H9 (cell line): ENCODE results near the gene HES4. TPM values are rescaled to one million over a fixed set of nuclear protein-coding genes. Genes with fewer than 3 reads are reported as not detected.

ENCODE experiments used
- DNase-seq: peaks from one replicate; pipeline ENCODE4 v3.0.0-alpha.2; 2017
- H2AFZ ChIP-seq: one replicate; pipeline ENCODE4 v1.6.1; 2013; ENCODE audit warnings: mild to moderate bottlenecking, low read length, control low read depth, moderate library complexity
- H2AK5ac ChIP-seq: 2 replicates; pipeline ENCODE4 v1.6.1; 2013; ENCODE audit warnings: low read length, control low read depth, mixed read lengths; ENCODE audit not compliant: insufficient read length
- H2BK120ac ChIP-seq: one replicate; pipeline ENCODE4 v1.6.1; 2013; ENCODE audit warnings: low read depth, mild to moderate bottlenecking, low read length, control low read depth, inconsistent platforms; ENCODE audit not compliant: poor library complexity, severe bottlenecking
- H2BK12ac ChIP-seq: 2 replicates; pipeline ENCODE4 v1.6.1; 2013; ENCODE audit warnings: low read length, control low read depth, mixed read lengths, low read depth; ENCODE audit not compliant: insufficient read length
- H2BK15ac ChIP-seq: 2 replicates; pipeline ENCODE4 v1.6.1; 2013; ENCODE audit warnings: low read depth, low read length, control low read depth
- H2BK20ac ChIP-seq: one replicate; pipeline ENCODE4 v1.6.1; 2013; ENCODE audit warnings: low read depth, mild to moderate bottlenecking, low read length, control low read depth, inconsistent platforms; ENCODE audit not compliant: poor library complexity, severe bottlenecking
- H2BK5ac ChIP-seq: 2 replicates; pipeline ENCODE4 v1.6.1; 2013; ENCODE audit warnings: low read length, control low read depth, mixed read lengths; ENCODE audit not compliant: insufficient read length
- H3K14ac ChIP-seq: 2 replicates; pipeline ENCODE4 v1.6.1; 2013; ENCODE audit warnings: low read length, control low read depth; ENCODE audit not compliant: insufficient read depth
- H3K18ac ChIP-seq: 2 replicates; pipeline ENCODE4 v1.6.1; 2013; ENCODE audit warnings: low read depth, mild to moderate bottlenecking, mixed read lengths, low read length, control low read depth; ENCODE audit not compliant: insufficient read length
- H3K23ac ChIP-seq: 2 replicates; pipeline ENCODE4 v1.6.1; 2013; ENCODE audit warnings: low read length, control low read depth, mixed read lengths, low read depth; ENCODE audit not compliant: insufficient read length
- H3K23me2 ChIP-seq: 2 replicates; pipeline ENCODE4 v1.6.1; 2013; ENCODE audit warnings: low read depth, mild to moderate bottlenecking, mixed read lengths, low read length, control low read depth; ENCODE audit not compliant: insufficient read length, poor library complexity, severe bottlenecking
- H3K27ac ChIP-seq: 2 replicates; pipeline ENCODE4 v1.5.1; 2013; ENCODE audit warnings: low read length, control low read depth, mixed read lengths, low read depth; ENCODE audit not compliant: insufficient read length
- H3K27me3 ChIP-seq: 2 replicates; pipeline ENCODE4 v1.6.1; 2013; ENCODE audit warnings: low read length, control low read depth, inconsistent platforms; ENCODE audit not compliant: insufficient read depth
- H3K4ac ChIP-seq: 2 replicates; pipeline ENCODE4 v1.6.1; 2013; ENCODE audit warnings: low read depth, mild to moderate bottlenecking, control low read depth, inconsistent platforms, low read length, moderate library complexity
- H3K4me1 ChIP-seq: 2 replicates; pipeline ENCODE4 v1.6.1; 2013; ENCODE audit warnings: low read length, control low read depth, inconsistent platforms; ENCODE audit not compliant: insufficient read depth
- H3K4me2 ChIP-seq: 2 replicates; pipeline ENCODE4 v1.6.1; 2013; ENCODE audit warnings: low read length, control low read depth, mixed read lengths; ENCODE audit not compliant: insufficient read length, insufficient read depth
- H3K56ac ChIP-seq: 2 replicates; pipeline ENCODE4 v1.6.1; 2013; ENCODE audit warnings: low read depth, mild to moderate bottlenecking, mixed read lengths, low read length, control low read depth; ENCODE audit not compliant: insufficient read length
- H3K79me1 ChIP-seq: 2 replicates; pipeline ENCODE4 v1.6.1; 2013; ENCODE audit warnings: low read depth, mild to moderate bottlenecking, moderate library complexity, low read length, control low read depth, inconsistent platforms; ENCODE audit not compliant: insufficient read depth, poor library complexity, severe bottlenecking
- H3K79me2 ChIP-seq: 2 replicates; pipeline ENCODE4 v1.6.1; 2013; ENCODE audit warnings: low read length, control low read depth, inconsistent platforms; ENCODE audit not compliant: insufficient read depth
- H3K9ac ChIP-seq: 2 replicates; pipeline ENCODE4 v1.6.1; 2013; ENCODE audit warnings: low read length, control low read depth, mixed read lengths; ENCODE audit not compliant: insufficient read length; ENCODE audit errors: extremely low read depth
- H3K9me3 ChIP-seq: one replicate; pipeline ENCODE4 v1.6.1; 2013; ENCODE audit warnings: low read depth, low read length, inconsistent platforms; ENCODE audit not compliant: control insufficient read depth
- H3T11ph ChIP-seq: one replicate; pipeline ENCODE4 v1.6.1; 2013; ENCODE audit warnings: mild to moderate bottlenecking, low read length, control low read depth, inconsistent platforms
- H4K20me1 ChIP-seq: one replicate; pipeline ENCODE4 v1.6.1; 2013; ENCODE audit not compliant: control insufficient read depth, insufficient read length, insufficient read depth
- H4K5ac ChIP-seq: 2 replicates; pipeline ENCODE4 v1.6.1; 2013; ENCODE audit warnings: low read depth, mild to moderate bottlenecking, mixed read lengths, low read length, control low read depth; ENCODE audit not compliant: insufficient read length
- H4K8ac ChIP-seq: replicated peaks from 2 replicates; pipeline ENCODE4 v1.6.1; 2013; ENCODE audit warnings: low read length, control low read depth, mixed read lengths, low read depth; ENCODE audit not compliant: insufficient read length
- H4K91ac ChIP-seq: 2 replicates; pipeline ENCODE4 v1.6.1; 2013; ENCODE audit warnings: low read depth, mild to moderate bottlenecking, moderate library complexity, mixed read lengths, low read length, control low read depth; ENCODE audit not compliant: insufficient read length
- H3K27ac Mint-ChIP-seq, 3 experiments: 2 replicates in 2 of 3; 3 replicates in 1 of 3; pipeline ENCODE4 v1.8.0; 2020 to 2021; ENCODE audit warnings: mixed read lengths in 3 of 3, mild to moderate bottlenecking in 1 of 3, moderate library complexity in 1 of 3
- H3K27me3 Mint-ChIP-seq: 2 replicates; pipeline ENCODE4 v1.8.0; 2021; ENCODE audit warnings: low read depth, mild to moderate bottlenecking, moderate library complexity, mixed read lengths
- H3K36me3 Mint-ChIP-seq, 3 experiments: 2 replicates in 2 of 3; 3 replicates in 1 of 3; pipeline ENCODE4 v1.8.0; 2020 to 2021; ENCODE audit warnings: low read depth in 3 of 3, mixed read lengths in 3 of 3; ENCODE audit not compliant: insufficient read depth in 1 of 3
- H3K4me1 Mint-ChIP-seq, 2 experiments: 2 replicates each; pipeline ENCODE4 v1.8.0; 2020; ENCODE audit warnings: mixed read lengths in 2 of 2
- H3K4me3 Mint-ChIP-seq, 2 experiments: 2 replicates in 1 of 2; 3 replicates in 1 of 2; pipeline ENCODE4 v1.8.0; 2020 to 2021; ENCODE audit warnings: mild to moderate bottlenecking in 2 of 2, mixed read lengths in 2 of 2, moderate library complexity in 1 of 2
- H3K9me3 Mint-ChIP-seq, 2 experiments: 2 replicates in 1 of 2; 3 replicates in 1 of 2; pipeline ENCODE4 v1.8.0; 2020; ENCODE audit warnings: mild to moderate bottlenecking in 2 of 2, mixed read lengths in 2 of 2, moderate library complexity in 1 of 2
- WGBS: extraction: QIAGEN DNeasy Blood & Tissue Kit; methylation state at CpG from one replicate; pipeline ENCODE4 v1.1.7; 2013; ENCODE audit warnings: missing lambda C conversion rate, low lambda C conversion rate, mixed read lengths; ENCODE audit not compliant: insufficient read length; ENCODE audit errors: extremely low coverage; 5-methylcytosine and 5-hydroxymethylcytosine counted together
- total RNA-seq: library from RNA; stranded (reverse); gene quantifications from 2 replicates; pipeline ENCODE4 v1.2.1, GENCODE V29; 2021
- TF ChIP-seq, protein P1 (sequence below): fragments of 200-600 bp; sonication (generic); conservative IDR thresholded peaks from 3 replicates; pipeline ENCODE4 v1.8.0; 2021; ENCODE audit warnings: antibody characterized with exemption, mild to moderate bottlenecking

The HES4 gene
- total RNA-seq, 1 experiment from 2014 or later = 4.0 TPM

DNA sequence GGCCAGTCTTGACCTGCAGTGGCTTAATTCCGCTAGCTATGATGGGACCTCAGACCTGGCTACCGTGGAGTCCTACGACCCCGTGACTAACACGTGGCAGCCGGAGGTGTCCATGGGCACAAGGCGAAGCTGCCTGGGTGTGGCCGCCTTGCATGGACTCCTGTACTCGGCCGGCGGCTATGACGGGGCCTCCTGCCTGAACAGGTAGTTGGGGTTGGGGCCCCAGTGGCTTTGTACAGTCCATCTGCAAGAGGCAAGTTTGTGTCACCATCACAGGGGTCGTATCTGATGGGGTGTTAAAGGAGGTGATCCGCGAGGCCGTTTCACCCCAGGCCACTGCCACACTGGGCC is 36.6 kb downstream of the HES4 start:
- no peak overlapping the region for H3K4me2 ChIP-seq
- no peak overlapping the region for H2BK120ac ChIP-seq
- no peak overlapping the region for H3K4me3 Mint-ChIP-seq
- H3K18ac ChIP-seq = no peak overlapping the region
- H3K4ac ChIP-seq = no peak overlapping the region
- no peaks in the 10 kb centered on the region; a peak in 1 of 5 replicates for H3K9me3 Mint-ChIP-seq
- H3K9me3 ChIP-seq = no peaks in the 10 kb centered on the region
- no peak overlapping the region for H3T11ph ChIP-seq
- no peak overlapping the region for H3K9ac ChIP-seq
- H3K23me2 ChIP-seq = peaks cover 12% of the 10 kb centered on the region
- TF ChIP-seq, protein P1, sequence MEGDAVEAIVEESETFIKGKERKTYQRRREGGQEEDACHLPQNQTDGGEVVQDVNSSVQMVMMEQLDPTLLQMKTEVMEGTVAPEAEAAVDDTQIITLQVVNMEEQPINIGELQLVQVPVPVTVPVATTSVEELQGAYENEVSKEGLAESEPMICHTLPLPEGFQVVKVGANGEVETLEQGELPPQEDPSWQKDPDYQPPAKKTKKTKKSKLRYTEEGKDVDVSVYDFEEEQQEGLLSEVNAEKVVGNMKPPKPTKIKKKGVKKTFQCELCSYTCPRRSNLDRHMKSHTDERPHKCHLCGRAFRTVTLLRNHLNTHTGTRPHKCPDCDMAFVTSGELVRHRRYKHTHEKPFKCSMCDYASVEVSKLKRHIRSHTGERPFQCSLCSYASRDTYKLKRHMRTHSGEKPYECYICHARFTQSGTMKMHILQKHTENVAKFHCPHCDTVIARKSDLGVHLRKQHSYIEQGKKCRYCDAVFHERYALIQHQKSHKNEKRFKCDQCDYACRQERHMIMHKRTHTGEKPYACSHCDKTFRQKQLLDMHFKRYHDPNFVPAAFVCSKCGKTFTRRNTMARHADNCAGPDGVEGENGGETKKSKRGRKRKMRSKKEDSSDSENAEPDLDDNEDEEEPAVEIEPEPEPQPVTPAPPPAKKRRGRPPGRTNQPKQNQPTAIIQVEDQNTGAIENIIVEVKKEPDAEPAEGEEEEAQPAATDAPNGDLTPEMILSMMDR = no peak
- H3K4me1 ChIP-seq = no peaks in the 10 kb centered on the region
- no peak overlapping the region for H3K27ac Mint-ChIP-seq
- H3K27ac ChIP-seq = no peak overlapping the region
- peaks cover 4% of the 10 kb centered on the region for H3K79me1 ChIP-seq
- no peak overlapping the region for H3K14ac ChIP-seq
- no CpG with 5 or more reads among the region's 16 CpGs for WGBS
- no peaks in the 10 kb centered on the region for H4K20me1 ChIP-seq
- H3K4me1 Mint-ChIP-seq = peaks cover 2 to 3% of the 10 kb centered on the region in 2 experiments; a peak in 3 of 4 replicates
- H4K91ac ChIP-seq = no peak overlapping the region
- H2BK12ac ChIP-seq = no peak overlapping the region
- H3K56ac ChIP-seq = no peak overlapping the region
- H2BK20ac ChIP-seq = no peak overlapping the region
- H3K27me3 ChIP-seq = peaks cover 4% of the 10 kb centered on the region; the same call in 1 of the 2 replicates
- H2BK5ac ChIP-seq = no peak overlapping the region
- no peak overlapping the region for H3K23ac ChIP-seq
- H2BK15ac ChIP-seq = no peak overlapping the region
- no peak overlapping the region for H4K5ac ChIP-seq
- H2AFZ ChIP-seq = no peak overlapping the region
- no peak overlapping the region for H4K8ac ChIP-seq
- H3K79me2 ChIP-seq = peaks cover 5% of the 10 kb centered on the region; the same call in 1 of the 2 replicates
- DNase-seq = no peak
- H3K27me3 Mint-ChIP-seq = peaks cover 34% of the 10 kb centered on the region
- peaks cover 0 to 28% (median 26%) of the 10 kb centered on the region in 3 experiments; a peak in 6 of 7 replicates for H3K36me3 Mint-ChIP-seq
- H2AK5ac ChIP-seq = no peak overlapping the region
